Coronary artery (tissue), 2 donors: Measurements from ENCODE around the gene NEUROD2.
"Not testable (repeated sequence)": the region's sequence is repeated elsewhere in the genome, so short reads cannot be mapped to it uniquely, and the experiment has no call there.

Experiments used
- DNase-seq: peaks from one replicate; pipeline ENCODE4 v3.0.0-alpha.2; 2017; ENCODE audit warnings: low spot score
- H3K27ac ChIP-seq, 2 donors: fragments of 200-600 bp; sonication (generic); one replicate each; pipeline ENCODE4 v1.5.1; 2016 to 2019
- H3K4me3 ChIP-seq: fragments of 200-600 bp; sonication (generic); 2 replicates; pipeline ENCODE4 v1.5.1; 2016; ENCODE audit warnings: mild to moderate bottlenecking, moderate library complexity
- TF ChIP-seq, protein P1 (sequence below): fragments of 200-600 bp; sonication (generic); IDR thresholded peaks from one replicate; pipeline ENCODE4 v1.5.1; 2019; ENCODE audit warnings: antibody characterized with exemption

NEUROD2 gene

GRCh38 chr17:39597372-39598046 is 10.2 kb downstream of the NEUROD2 start:
- Histone ChIP-seq H3K27ac (no peak overlapping the region), H3K4me3 (no peak overlapping the region)
- TF ChIP-seq, protein P1, sequence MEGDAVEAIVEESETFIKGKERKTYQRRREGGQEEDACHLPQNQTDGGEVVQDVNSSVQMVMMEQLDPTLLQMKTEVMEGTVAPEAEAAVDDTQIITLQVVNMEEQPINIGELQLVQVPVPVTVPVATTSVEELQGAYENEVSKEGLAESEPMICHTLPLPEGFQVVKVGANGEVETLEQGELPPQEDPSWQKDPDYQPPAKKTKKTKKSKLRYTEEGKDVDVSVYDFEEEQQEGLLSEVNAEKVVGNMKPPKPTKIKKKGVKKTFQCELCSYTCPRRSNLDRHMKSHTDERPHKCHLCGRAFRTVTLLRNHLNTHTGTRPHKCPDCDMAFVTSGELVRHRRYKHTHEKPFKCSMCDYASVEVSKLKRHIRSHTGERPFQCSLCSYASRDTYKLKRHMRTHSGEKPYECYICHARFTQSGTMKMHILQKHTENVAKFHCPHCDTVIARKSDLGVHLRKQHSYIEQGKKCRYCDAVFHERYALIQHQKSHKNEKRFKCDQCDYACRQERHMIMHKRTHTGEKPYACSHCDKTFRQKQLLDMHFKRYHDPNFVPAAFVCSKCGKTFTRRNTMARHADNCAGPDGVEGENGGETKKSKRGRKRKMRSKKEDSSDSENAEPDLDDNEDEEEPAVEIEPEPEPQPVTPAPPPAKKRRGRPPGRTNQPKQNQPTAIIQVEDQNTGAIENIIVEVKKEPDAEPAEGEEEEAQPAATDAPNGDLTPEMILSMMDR = no peak
- no peak for DNase-seq

GRCh38 chr17:39596543-39597267 is 11.0 kb downstream of the NEUROD2 start:
- H3K27ac ChIP-seq = no peak overlapping the region
- H3K4me3 ChIP-seq = no peak overlapping the region
- no peak for DNase-seq
- TF ChIP-seq, protein P1 = no peak

DNA sequence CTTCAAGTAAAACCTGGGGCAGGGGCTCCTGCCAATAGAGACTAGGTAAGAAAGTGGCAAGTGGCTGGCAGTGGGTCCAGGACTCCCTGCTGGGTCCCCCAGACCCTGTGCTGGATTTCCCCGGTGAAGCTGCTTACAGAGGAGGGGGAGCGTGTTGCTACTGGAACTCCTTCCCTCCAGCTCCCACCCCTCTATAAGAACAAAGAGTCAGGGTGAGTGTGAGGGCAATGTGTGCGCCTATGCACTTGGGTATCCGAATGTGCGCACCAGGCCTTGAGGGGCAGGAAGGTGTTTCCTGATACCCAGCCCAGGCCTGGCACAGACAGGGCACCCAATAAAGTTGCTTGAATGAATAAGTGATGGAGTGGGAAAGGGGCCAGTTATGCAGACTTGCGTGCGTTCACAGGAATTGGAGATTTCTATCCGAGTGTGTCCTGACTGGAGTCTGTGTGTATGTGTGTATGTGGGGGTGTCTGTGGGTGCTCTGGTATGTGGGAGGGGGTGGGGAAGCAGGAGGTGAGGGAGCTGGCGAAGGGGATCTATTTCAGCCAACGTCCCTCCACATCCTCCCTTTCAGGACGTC is 11.7 kb downstream of the NEUROD2 start:
- H3K4me3 ChIP-seq = no peak overlapping the region
- no peak overlapping the region for H3K27ac ChIP-seq
- TF ChIP-seq, protein P1 = no peak
- no peak for DNase-seq

DNA sequence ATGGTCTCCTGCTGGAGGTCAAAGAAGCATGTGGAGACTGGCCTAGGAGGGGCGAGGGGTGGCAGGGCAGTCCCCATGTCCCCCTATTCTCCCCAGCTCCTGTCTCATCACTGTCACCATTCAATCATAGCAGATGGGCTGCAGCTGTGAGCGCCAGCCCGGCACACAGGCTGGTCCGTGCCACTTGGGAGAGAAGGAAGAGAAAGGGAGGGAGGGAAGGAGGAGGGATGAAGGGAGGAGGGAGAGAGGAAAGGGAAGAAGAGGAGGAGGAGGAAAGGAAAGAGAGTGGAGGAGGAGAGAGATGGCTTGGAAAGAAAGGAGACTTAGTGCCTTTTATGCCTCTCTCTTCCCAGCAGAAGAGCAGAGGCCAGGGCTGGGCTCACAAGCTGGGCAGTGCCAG is 12.4 kb downstream of the NEUROD2 start:
- Histone ChIP-seq H3K4me3 (no peak overlapping the region), H3K27ac (no peak overlapping the region)
- TF ChIP-seq, protein P1 = no peak
- no peak for DNase-seq

DNA sequence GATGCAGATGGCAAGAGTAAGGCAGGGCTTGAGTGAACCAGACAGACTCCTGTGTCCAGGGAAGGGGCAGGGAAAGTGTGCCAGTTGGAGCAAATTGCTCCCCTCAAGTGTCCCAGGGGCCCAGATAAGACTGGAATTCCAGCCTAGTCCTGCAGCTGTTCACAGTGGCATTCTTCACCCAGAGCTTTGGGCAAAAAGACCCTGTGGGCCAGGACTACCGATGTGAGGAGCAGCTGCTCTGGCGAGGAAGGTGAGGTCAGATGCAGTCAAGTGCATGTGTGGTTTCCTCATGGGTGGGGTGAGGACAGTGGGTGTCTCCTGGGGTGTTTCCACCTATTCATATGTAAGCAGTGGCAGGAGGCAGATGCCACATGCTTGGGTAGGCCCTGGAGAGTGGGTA is 14.3 kb downstream of the NEUROD2 start:
- DNase-seq = no peak
- TF ChIP-seq, protein P1 = no peak
- Histone ChIP-seq H3K27ac (no peak overlapping the region), H3K4me3 (no peak overlapping the region)

DNA sequence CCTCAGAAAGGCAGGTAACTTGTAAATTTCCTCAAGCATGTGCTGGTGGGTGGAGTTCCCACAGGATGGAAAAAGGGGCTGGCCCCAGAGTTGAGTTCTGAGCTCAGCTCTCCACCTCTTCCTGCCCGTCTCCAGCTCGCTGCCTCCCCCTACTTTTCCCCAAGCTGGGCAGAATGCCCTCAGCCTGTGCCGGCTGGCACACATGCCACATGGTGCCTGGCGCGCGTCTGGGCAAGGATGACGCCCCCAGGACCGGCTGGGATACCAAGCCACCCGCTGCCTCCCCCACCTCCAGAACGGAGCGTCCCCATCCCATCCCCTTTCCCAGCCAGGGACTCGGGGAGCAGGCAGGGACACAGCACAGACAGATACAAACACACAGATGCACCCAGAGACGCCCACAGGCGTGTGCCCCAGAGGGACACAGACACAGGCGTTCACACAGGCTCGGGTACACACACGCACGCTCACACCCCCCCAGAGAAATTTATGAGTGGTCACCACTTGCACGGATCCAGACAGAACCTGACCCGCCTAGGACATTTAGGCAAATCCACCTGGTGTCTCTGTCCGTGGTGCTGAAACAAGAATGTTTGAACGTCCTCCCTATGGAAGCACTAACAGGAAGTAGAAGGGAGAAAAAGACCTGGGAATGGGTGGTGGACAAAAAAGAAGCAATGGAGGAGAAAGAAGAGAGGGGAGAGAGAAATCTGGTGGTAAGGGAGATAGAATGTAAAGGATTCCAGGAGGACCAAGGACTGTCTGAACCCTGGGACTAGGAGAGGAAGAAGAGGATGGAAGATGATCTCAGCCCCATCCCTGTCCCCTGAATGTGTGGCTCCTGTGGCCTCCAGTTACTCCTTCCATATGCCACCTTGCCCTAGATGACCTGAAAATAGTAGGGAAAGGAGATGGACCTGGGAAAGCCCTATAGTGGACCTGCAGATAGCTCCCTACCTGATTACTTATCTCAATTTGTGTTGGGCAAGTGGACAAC is 15.5 kb downstream of the NEUROD2 start:
- TF ChIP-seq, protein P1 = no peak
- DNase-seq = no peak

GRCh38 chr17:39590180-39590579 is 17.5 kb downstream of the NEUROD2 start:
- H3K4me3 ChIP-seq, DNase-seq: not testable (repeated sequence)

More for the DNA sequence above, 15.5 kb downstream of the NEUROD2 start:
- Histone ChIP-seq H3K4me3 (no peak overlapping the region), H3K27ac (no peak overlapping the region)

More at GRCh38 chr17:39590180-39590579, 17.5 kb downstream of the NEUROD2 start:
- not testable (repeated sequence) for H3K27ac ChIP-seq
